ES-I3 (cell line): ENCODE results near the gene OGG1.
"Not testable (repeated sequence)": the region's sequence is repeated elsewhere in the genome, so short reads cannot be mapped to it uniquely, and the experiment has no call there.

Source experiments
- H3K36me3 ChIP-seq: 2 replicates; pipeline ENCODE4 v1.6.1; 2013; ENCODE audit warnings: mild to moderate bottlenecking, low read length, control low read depth, moderate library complexity; ENCODE audit not compliant: insufficient read depth
- H3K4me1 ChIP-seq: 2 replicates; pipeline ENCODE4 v1.6.1; 2013; ENCODE audit warnings: mild to moderate bottlenecking, control low read depth, low read length; ENCODE audit not compliant: insufficient read depth
- H3K9ac ChIP-seq: 2 replicates; pipeline ENCODE4 v1.6.1; 2013; ENCODE audit warnings: low read depth, mild to moderate bottlenecking, low read length, moderate library complexity
- H3K9me3 ChIP-seq: 2 replicates; pipeline ENCODE4 v1.6.1; 2013; ENCODE audit warnings: mild to moderate bottlenecking, low read length, moderate library complexity; ENCODE audit not compliant: control insufficient read depth, insufficient read depth

The OGG1 gene

GRCh38 chr3:9765865-9766264 lies 16.1 kb downstream of the OGG1 start:
- Histone ChIP-seq H3K36me3 (no peaks in the 10 kb centered on the region), H3K9me3 (no peaks in the 10 kb centered on the region), H3K9ac (no peak overlapping the region), H3K4me1 (peaks cover 4% of the 10 kb centered on the region)

- no peak overlapping the region for H3K9ac ChIP-seq
- peaks cover 4% of the 10 kb centered on the region for H3K4me1 ChIP-seq
- no peaks in the 10 kb centered on the region for H3K9me3 ChIP-seq
- no peaks in the 10 kb centered on the region for H3K36me3 ChIP-seq
Measured at GRCh38 chr3:9767418-9767817, 17.7 kb downstream of the OGG1 start.

GRCh38 chr3:9768141-9768775 lies 18.5 kb downstream of the OGG1 start:
- Histone ChIP-seq H3K9me3 (no peaks in the 10 kb centered on the region), H3K36me3 (no peaks in the 10 kb centered on the region), H3K4me1 (peaks cover 4% of the 10 kb centered on the region), H3K9ac (no peak overlapping the region)

GRCh38 chr3:9769012-9769411 lies 19.3 kb downstream of the OGG1 start:
- Histone ChIP-seq H3K36me3 (no peaks in the 10 kb centered on the region), H3K9ac (peak overlapping the region; percentile 59; the same call in 1 of the 2 replicates), H3K9me3 (no peaks in the 10 kb centered on the region), H3K4me1 (peaks cover 4% of the 10 kb centered on the region)

- Histone ChIP-seq H3K9ac (peak within 1 kb of the TSS; percentile 59; the same call in 1 of the 2 replicates), H3K9me3 (no peaks in the 10 kb centered on the region), H3K36me3 (no peaks in the 10 kb centered on the region), H3K4me1 (peaks cover 4% of the 10 kb centered on the region)
Measured at GRCh38 chr3:9769426-9770275, 19.9 kb downstream of the OGG1 start, which contains the start of gene CAMK1. TSS of gene CAMK1 (minus strand) at chr3:9769947. CDS start at chr3:9767749, 2,198 bp downstream.

GRCh38 chr3:9770276-9770812 lies 20.6 kb downstream of the OGG1 start:
- Histone ChIP-seq H3K9me3 (no peaks in the 10 kb centered on the region), H3K9ac (peak overlapping the region; percentile 59; the same call in 1 of the 2 replicates), H3K36me3 (no peaks in the 10 kb centered on the region), H3K4me1 (peaks cover 4% of the 10 kb centered on the region)

GRCh38 chr3:9771007-9771406 lies 21.3 kb downstream of the OGG1 start:
- not testable (repeated sequence) for H3K9me3 ChIP-seq, H3K9ac ChIP-seq, H3K4me1 ChIP-seq, H3K36me3 ChIP-seq

- Histone ChIP-seq H3K36me3 (no peaks in the 10 kb centered on the region; the same call in 1 of the 2 replicates), H3K9me3 (no peaks in the 10 kb centered on the region), H3K4me1 (no peaks in the 10 kb centered on the region), H3K9ac (no peak overlapping the region)
Measured at GRCh38 chr3:9776896-9777693, 27.3 kb downstream of the OGG1 start.

- Histone ChIP-seq H3K4me1 (no peaks in the 10 kb centered on the region), H3K36me3 (no peaks in the 10 kb centered on the region; the same call in 1 of the 2 replicates), H3K9ac (no peak overlapping the region), H3K9me3 (no peaks in the 10 kb centered on the region)
Measured at GRCh38 chr3:9777694-9778021, 27.9 kb downstream of the OGG1 start.

GRCh38 chr3:9778143-9779074 lies 28.7 kb downstream of the OGG1 start:
- Histone ChIP-seq H3K9ac (no peak overlapping the region), H3K36me3 (no peaks in the 10 kb centered on the region; the same call in 1 of the 2 replicates), H3K9me3 (no peaks in the 10 kb centered on the region), H3K4me1 (no peaks in the 10 kb centered on the region)

GRCh38 chr3:9779075-9779593 lies 29.4 kb downstream of the OGG1 start:
- Histone ChIP-seq H3K4me1 (no peaks in the 10 kb centered on the region), H3K36me3 (no peaks in the 10 kb centered on the region; the same call in 1 of the 2 replicates), H3K9ac (no peak overlapping the region), H3K9me3 (no peaks in the 10 kb centered on the region)

GRCh38 chr3:9779721-9780457 lies 30.1 kb downstream of the OGG1 start:
- no peaks in the 10 kb centered on the region for H3K4me1 ChIP-seq
- H3K9ac ChIP-seq, result no peak overlapping the region
- H3K9me3 ChIP-seq, result no peaks in the 10 kb centered on the region
- peaks cover 1% of the 10 kb centered on the region; the same call in 1 of the 2 replicates for H3K36me3 ChIP-seq

GRCh38 chr3:9780458-9780812 lies 30.7 kb downstream of the OGG1 start:
- Histone ChIP-seq H3K4me1 (no peaks in the 10 kb centered on the region), H3K36me3 (peaks cover 5% of the 10 kb centered on the region; the same call in 1 of the 2 replicates), H3K9me3 (no peaks in the 10 kb centered on the region), H3K9ac (no peak overlapping the region)
